GM18505 (cell line): ENCODE results near the gene IFT20.

ENCODE experiments used
- ATAC-seq: cut with Tn5 transposase; IDR thresholded peaks from one replicate; pipeline ENCODE4 v1.9.1; 2021; ENCODE audit not compliant: unreplicated experiment
- POLR2A ChIP-seq: IDR thresholded peaks from 4 replicates; pipeline ENCODE4 v1.6.1; 2011; ENCODE audit warnings: borderline replicate concordance; ENCODE audit not compliant: insufficient read depth, insufficient read length; ENCODE audit errors: extremely low read depth

IFT20 gene

GRCh38 chr17:28335959-28336871, 943 bp upstream of the IFT20 start:
- no peak for ATAC-seq
- no peak for TF ChIP-seq POLR2A

GRCh38 chr17:28334666-28335200, 539 bp downstream of the IFT20 start:
- ATAC-seq: no peak
- no peak for TF ChIP-seq POLR2A

- ATAC-seq: no peak
- no peak for TF ChIP-seq POLR2A
Measured at GRCh38 chr17:28334171-28334570, 1.1 kb downstream of the IFT20 start.

GRCh38 chr17:28333083-28333746, 2.1 kb downstream of the IFT20 start:
- no peak for TF ChIP-seq POLR2A
- ATAC-seq: no peak

- ATAC-seq: no peak
Measured at GRCh38 chr17:28331891-28332420, 3.3 kb downstream of the IFT20 start.

GRCh38 chr17:28330671-28331070, 4.6 kb downstream of the IFT20 start:
- ATAC-seq: no peak
- TF ChIP-seq POLR2A: no peak

More at GRCh38 chr17:28331891-28332420, 3.3 kb downstream of the IFT20 start:
- TF ChIP-seq POLR2A: no peak

- no peak for TF ChIP-seq POLR2A
- no peak for ATAC-seq
Measured at GRCh38 chr17:28328325-28328724, 6.9 kb downstream of the IFT20 start.

- no peak for TF ChIP-seq POLR2A
- no peak for ATAC-seq
Measured at GRCh38 chr17:28327709-28328108, 7.6 kb downstream of the IFT20 start.

- no peak for ATAC-seq
Measured at GRCh38 chr17:28327031-28327607, 8.2 kb downstream of the IFT20 start.

GRCh38 chr17:28326114-28326513, 9.2 kb downstream of the IFT20 start:
- no peak for TF ChIP-seq POLR2A
- ATAC-seq: no peak

More at GRCh38 chr17:28327031-28327607, 8.2 kb downstream of the IFT20 start:
- TF ChIP-seq POLR2A: no peak

- no peak for TF ChIP-seq POLR2A
- ATAC-seq: no peak
Measured at GRCh38 chr17:28325211-28325610, 10.1 kb downstream of the IFT20 start.

GRCh38 chr17:28324781-28325180, 10.5 kb downstream of the IFT20 start:
- no peak for TF ChIP-seq POLR2A
- no peak for ATAC-seq

- ATAC-seq: no peak
- TF ChIP-seq POLR2A: no peak
Measured at GRCh38 chr17:28324267-28324745, 11.0 kb downstream of the IFT20 start.
